ENCODE results near the gene KIF5A.

The KIF5A gene

GRCh38 chr12:57531836-57532235 lies 18.0 kb upstream of the KIF5A start:
- Mint-ChIP-seq H3K4me1 (no peaks in the 10 kb centered on the region), H3K27ac (ENCODE audit: low read depth) (no peak overlapping the region), H3K4me3 (no peak overlapping the region), H3K36me3 (ENCODE audit: insufficient read depth) (peaks cover 52% of the 10 kb centered on the region), H3K27me3 (no peaks in the 10 kb centered on the region), H3K9me3 (no peaks in the 10 kb centered on the region)
- ATAC-seq (replicated peaks; ENCODE audit: extremely low read depth, poor library complexity, severe bottlenecking) (no peak), DNase-seq (ENCODE audit: low spot score in 2 of 2) (no peak)

GRCh38 chr12:57533108-57533507 lies 16.7 kb upstream of the KIF5A start:
- Mint-ChIP-seq H3K4me1 (no peaks in the 10 kb centered on the region), H3K27ac (ENCODE audit: low read depth) (no peak overlapping the region), H3K4me3 (no peak overlapping the region), H3K27me3 (no peaks in the 10 kb centered on the region), H3K9me3 (no peaks in the 10 kb centered on the region), H3K36me3 (ENCODE audit: insufficient read depth) (peaks cover 48% of the 10 kb centered on the region)
- no peak for DNase-seq (ENCODE audit: low spot score in 2 of 2)
- no peak for ATAC-seq (replicated peaks; ENCODE audit: extremely low read depth, poor library complexity, severe bottlenecking)

GRCh38 chr12:57534250-57534649 lies 15.6 kb upstream of the KIF5A start:
- no peaks in the 10 kb centered on the region for H3K9me3 Mint-ChIP-seq
- no peak overlapping the region for H3K4me3 Mint-ChIP-seq
- no peak overlapping the region for H3K27ac Mint-ChIP-seq (ENCODE audit: low read depth)
- H3K4me1 Mint-ChIP-seq = no peaks in the 10 kb centered on the region
- no peaks in the 10 kb centered on the region for H3K27me3 Mint-ChIP-seq
- H3K36me3 Mint-ChIP-seq (ENCODE audit: insufficient read depth) = peaks cover 46% of the 10 kb centered on the region
- ATAC-seq (replicated peaks; ENCODE audit: extremely low read depth, poor library complexity, severe bottlenecking) (no peak), DNase-seq (ENCODE audit: low spot score in 2 of 2) (no peak)

GRCh38 chr12:57534991-57535543 lies 14.8 kb upstream of the KIF5A start:
- no peak for ATAC-seq (replicated peaks; ENCODE audit: extremely low read depth, poor library complexity, severe bottlenecking)
- H3K4me1 Mint-ChIP-seq = peaks cover 6% of the 10 kb centered on the region
- H3K27me3 Mint-ChIP-seq = no peaks in the 10 kb centered on the region
- no peak overlapping the region for H3K4me3 Mint-ChIP-seq
- no peak for DNase-seq (ENCODE audit: low spot score in 2 of 2)
- H3K9me3 Mint-ChIP-seq = no peaks in the 10 kb centered on the region
- no peak overlapping the region for H3K27ac Mint-ChIP-seq (ENCODE audit: low read depth)
- H3K36me3 Mint-ChIP-seq (ENCODE audit: insufficient read depth) = peaks cover 41% of the 10 kb centered on the region

DNA sequence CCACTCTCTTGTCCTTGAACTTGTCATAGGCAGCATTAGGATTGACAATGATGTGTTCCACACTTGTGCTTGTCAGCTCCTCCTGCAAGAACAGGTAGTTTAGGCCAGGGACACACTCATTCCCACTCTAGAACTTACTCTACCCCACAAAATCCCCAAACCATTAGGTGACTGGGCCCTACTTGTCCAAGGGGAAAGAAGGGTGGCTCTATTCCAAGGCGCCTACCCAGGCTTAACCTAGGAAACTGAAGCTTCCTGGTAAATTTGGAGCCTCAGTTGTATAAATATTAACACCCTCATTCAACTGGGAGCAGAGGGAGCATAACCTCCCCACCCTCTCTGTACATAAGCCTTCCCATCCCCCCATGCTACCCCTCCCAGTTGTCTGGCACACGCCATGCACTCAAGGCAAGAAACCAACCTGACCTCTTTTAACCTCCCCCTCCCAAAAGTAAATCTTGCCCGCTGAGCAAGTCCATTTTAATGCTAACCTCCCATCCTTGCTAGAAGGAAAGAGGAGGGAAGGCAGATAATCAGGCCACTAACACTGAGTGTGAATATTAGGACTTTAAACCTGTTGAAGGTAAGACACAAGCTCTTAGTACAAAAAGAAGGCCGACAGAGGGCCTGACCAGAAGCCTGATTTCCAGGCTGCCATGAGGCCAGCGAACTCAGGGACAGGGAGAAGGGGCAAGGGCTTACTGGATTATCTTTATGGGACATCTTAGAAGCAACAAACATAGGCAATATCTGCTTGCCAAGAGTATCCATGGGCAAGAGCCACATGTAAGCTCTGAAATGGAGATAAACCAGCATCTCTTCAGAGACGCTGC lies 13.9 kb upstream of the KIF5A start:
- ATAC-seq (replicated peaks; ENCODE audit: extremely low read depth, poor library complexity, severe bottlenecking) (no peak), DNase-seq (ENCODE audit: low spot score in 2 of 2) (no peak)
- no peak overlapping the region for H3K4me3 Mint-ChIP-seq
- peaks cover 11% of the 10 kb centered on the region for H3K4me1 Mint-ChIP-seq
- no peak overlapping the region for H3K27ac Mint-ChIP-seq (ENCODE audit: low read depth)
- H3K9me3 Mint-ChIP-seq = no peaks in the 10 kb centered on the region
- H3K27me3 Mint-ChIP-seq = no peaks in the 10 kb centered on the region
- H3K36me3 Mint-ChIP-seq (ENCODE audit: insufficient read depth) = peaks cover 37% of the 10 kb centered on the region

- H3K27me3 Mint-ChIP-seq = no peaks in the 10 kb centered on the region
- H3K27ac Mint-ChIP-seq (ENCODE audit: low read depth) = no peak overlapping the region
- H3K36me3 Mint-ChIP-seq (ENCODE audit: insufficient read depth) = peaks cover 32% of the 10 kb centered on the region
- no peaks in the 10 kb centered on the region for H3K9me3 Mint-ChIP-seq
- peaks cover 11% of the 10 kb centered on the region for H3K4me1 Mint-ChIP-seq
- H3K4me3 Mint-ChIP-seq = no peak overlapping the region
- no peak for ATAC-seq (replicated peaks; ENCODE audit: extremely low read depth, poor library complexity, severe bottlenecking)
- no peak for DNase-seq (ENCODE audit: low spot score in 2 of 2)
These were observed 13.3 kb upstream of the KIF5A start for GRCh38 chr12:57536597-57536942.

DNA sequence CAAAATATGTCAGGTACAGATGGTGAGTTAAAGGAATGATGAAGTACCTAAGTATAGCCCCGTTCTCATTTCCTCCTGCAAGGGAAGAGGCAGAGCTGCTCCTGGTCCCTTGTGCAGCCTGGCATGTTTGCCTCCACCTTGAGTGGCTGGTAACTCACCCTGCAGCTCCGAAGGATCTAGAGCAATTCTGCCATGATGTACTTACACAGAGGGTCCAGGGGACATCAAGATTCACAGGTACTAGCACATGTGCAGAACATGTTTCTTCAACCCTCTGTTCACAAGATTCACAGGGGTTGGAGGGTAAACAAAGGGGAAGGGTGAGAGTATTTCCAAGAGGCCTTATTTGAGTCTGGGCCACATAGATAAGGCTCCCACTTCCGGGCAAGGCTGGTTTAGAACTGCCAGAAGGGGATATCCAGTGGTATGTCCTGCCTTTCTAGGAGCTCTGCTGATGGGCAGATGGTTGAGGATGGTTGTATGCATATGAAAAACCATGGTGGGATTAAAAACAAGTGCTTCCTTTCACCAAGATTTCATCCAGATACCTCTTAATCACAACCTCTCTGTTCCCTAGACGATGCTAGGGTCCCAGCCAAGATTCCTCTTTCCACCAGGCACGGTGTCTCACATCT lies 10.6 kb upstream of the KIF5A start:
- no peaks in the 10 kb centered on the region for H3K27me3 Mint-ChIP-seq
- H3K9me3 Mint-ChIP-seq = no peaks in the 10 kb centered on the region
- peaks cover 11% of the 10 kb centered on the region for H3K4me1 Mint-ChIP-seq
- ATAC-seq (replicated peaks; ENCODE audit: extremely low read depth, poor library complexity, severe bottlenecking) (no peak), DNase-seq (ENCODE audit: low spot score in 2 of 2) (no peak)
- no peak overlapping the region for H3K4me3 Mint-ChIP-seq
- H3K36me3 Mint-ChIP-seq (ENCODE audit: insufficient read depth) = peaks cover 16% of the 10 kb centered on the region
- H3K27ac Mint-ChIP-seq (ENCODE audit: low read depth) = no peak overlapping the region

DNA sequence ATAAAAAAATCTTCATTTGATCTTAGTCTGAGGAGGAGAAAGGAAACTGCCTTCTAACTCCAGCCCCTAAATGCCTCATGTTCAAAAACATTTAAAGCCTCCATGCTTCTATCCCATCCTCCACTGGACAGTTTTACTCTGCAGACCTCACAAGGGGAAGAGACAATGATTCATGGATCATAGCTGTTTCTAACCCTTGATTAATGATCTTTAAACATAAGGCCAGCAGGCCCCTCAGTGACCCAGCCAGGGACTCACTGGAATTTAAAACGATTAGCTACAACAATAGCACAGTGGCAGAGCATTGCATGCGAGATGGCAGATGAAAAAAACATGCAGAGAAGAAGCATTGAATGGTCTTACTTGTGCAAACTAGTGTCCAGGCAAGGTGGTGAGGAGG lies 8.8 kb upstream of the KIF5A start:
- no peaks in the 10 kb centered on the region for H3K27me3 Mint-ChIP-seq
- H3K4me3 Mint-ChIP-seq = no peak overlapping the region
- no peaks in the 10 kb centered on the region for H3K9me3 Mint-ChIP-seq
- peaks cover 9% of the 10 kb centered on the region for H3K36me3 Mint-ChIP-seq (ENCODE audit: insufficient read depth)
- no peak overlapping the region for H3K27ac Mint-ChIP-seq (ENCODE audit: low read depth)
- ATAC-seq (replicated peaks; ENCODE audit: extremely low read depth, poor library complexity, severe bottlenecking) = no peak
- DNase-seq (ENCODE audit: low spot score in 2 of 2) = no peak
- H3K4me1 Mint-ChIP-seq = peaks cover 26% of the 10 kb centered on the region

- ATAC-seq (replicated peaks; ENCODE audit: extremely low read depth, poor library complexity, severe bottlenecking) (no peak), DNase-seq (ENCODE audit: low spot score in 2 of 2) (no peak)
- Mint-ChIP-seq H3K27ac (ENCODE audit: low read depth) (no peak overlapping the region), H3K9me3 (no peaks in the 10 kb centered on the region), H3K4me3 (no peak overlapping the region), H3K4me1 (peaks cover 33% of the 10 kb centered on the region), H3K27me3 (no peaks in the 10 kb centered on the region), H3K36me3 (ENCODE audit: insufficient read depth) (peaks cover 12% of the 10 kb centered on the region)
These were observed 8.1 kb upstream of the KIF5A start for GRCh38 chr12:57541717-57542116.

DNA sequence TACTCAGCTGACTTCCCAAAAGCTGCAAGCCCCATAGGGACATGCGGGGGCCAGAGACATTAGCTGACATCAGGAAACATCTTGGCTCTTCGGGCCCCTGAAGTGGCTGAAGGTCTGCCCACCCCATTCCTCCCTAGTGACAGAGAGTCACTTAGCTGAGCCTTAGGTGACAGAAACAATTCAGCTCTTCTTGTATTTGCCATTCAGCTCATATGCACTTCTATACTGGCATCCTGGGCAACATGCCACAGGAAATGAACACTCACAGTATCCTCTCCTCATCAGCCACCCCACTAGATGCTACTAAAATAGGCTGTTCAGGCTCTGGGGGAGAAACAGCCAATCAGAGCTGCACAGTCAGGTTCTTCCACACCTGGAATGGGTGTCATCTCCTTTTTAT lies 6.3 kb upstream of the KIF5A start:
- no peaks in the 10 kb centered on the region for H3K9me3 Mint-ChIP-seq
- no peak for DNase-seq (ENCODE audit: low spot score in 2 of 2)
- H3K36me3 Mint-ChIP-seq (ENCODE audit: insufficient read depth) = peaks cover 15% of the 10 kb centered on the region
- H3K4me3 Mint-ChIP-seq = no peak overlapping the region
- H3K27ac Mint-ChIP-seq (ENCODE audit: low read depth) = no peak overlapping the region
- no peaks in the 10 kb centered on the region for H3K27me3 Mint-ChIP-seq
- no peak for ATAC-seq (replicated peaks; ENCODE audit: extremely low read depth, poor library complexity, severe bottlenecking)
- H3K4me1 Mint-ChIP-seq = peaks cover 43% of the 10 kb centered on the region

DNA sequence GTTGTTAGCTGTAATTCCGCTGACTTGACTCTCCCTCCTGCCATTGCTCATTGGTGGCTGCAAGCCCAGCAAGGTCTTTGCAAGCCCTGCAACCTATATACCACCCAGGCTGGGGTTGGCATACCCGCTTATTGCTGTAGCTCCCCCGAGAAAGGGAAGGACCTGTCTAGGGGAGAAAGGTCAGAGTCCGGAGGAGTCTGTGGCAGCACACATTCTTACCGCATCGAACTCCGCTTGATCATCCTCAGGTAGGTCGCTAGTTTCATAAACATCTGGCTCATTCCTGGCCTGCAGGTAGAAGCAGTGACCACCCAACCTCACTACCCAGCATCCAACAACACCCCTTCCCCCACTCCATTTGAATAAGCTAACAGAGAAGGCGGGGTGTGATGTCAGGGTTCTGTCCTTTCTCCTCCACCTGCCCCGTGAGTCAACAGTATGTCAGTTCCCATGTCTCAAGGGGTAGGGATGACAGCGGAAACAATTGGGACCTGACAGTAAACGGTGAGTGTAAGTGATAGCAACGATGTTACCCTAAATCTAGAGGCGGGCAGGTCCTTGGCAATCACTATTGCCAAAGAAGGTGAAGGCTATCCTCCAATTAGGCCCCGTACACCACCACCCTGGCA lies 3.9 kb upstream of the KIF5A start:
- H3K27me3 Mint-ChIP-seq = no peaks in the 10 kb centered on the region
- H3K27ac Mint-ChIP-seq (ENCODE audit: low read depth) = peak overlapping the region; percentile 92
- no peak for ATAC-seq (replicated peaks; ENCODE audit: extremely low read depth, poor library complexity, severe bottlenecking)
- H3K9me3 Mint-ChIP-seq = no peaks in the 10 kb centered on the region
- H3K4me1 Mint-ChIP-seq = peaks cover 46% of the 10 kb centered on the region
- peaks cover 14% of the 10 kb centered on the region for H3K36me3 Mint-ChIP-seq (ENCODE audit: insufficient read depth)
- no peak for DNase-seq (ENCODE audit: low spot score in 2 of 2)
- peak overlapping the region; percentile 99 for H3K4me3 Mint-ChIP-seq

- peak within 1 kb of the TSS; percentile 92 for H3K27ac Mint-ChIP-seq (ENCODE audit: low read depth)
- H3K27me3 Mint-ChIP-seq = no peaks in the 10 kb centered on the region
- H3K9me3 Mint-ChIP-seq = no peaks in the 10 kb centered on the region
- peaks cover 46% of the 10 kb centered on the region for H3K4me1 Mint-ChIP-seq
- DNase-seq (ENCODE audit: low spot score in 2 of 2) (peak; percentile 69 to 86), ATAC-seq (replicated peaks; ENCODE audit: extremely low read depth, poor library complexity, severe bottlenecking) (peak; percentile 95)
- H3K4me3 Mint-ChIP-seq = peak within 1 kb of the TSS; percentile 99
- H3K36me3 Mint-ChIP-seq (ENCODE audit: insufficient read depth) = peaks cover 14% of the 10 kb centered on the region
These were observed 3.2 kb upstream of the KIF5A start, which contains the start of gene DCTN2 for GRCh38 chr12:57546438-57547287. Gene DCTN2 (minus strand): TSS chr12:57547192. CDS start chr12:57547063, 129 bp downstream.

Data from central memory CD8-positive, alpha-beta T cell (primary cell).